CD4-positive, alpha-beta T cell (primary cell): ENCODE data around the gene LMAN2. TPM values are rescaled to one million over a fixed set of nuclear protein-coding genes. Genes with fewer than 3 reads are reported as not detected.

ENCODE experiments used
- ATAC-seq: fragments of 200-7000 bp; cut with Tn5 transposase; one replicate; pipeline ENCODE4 v1.10.0; 2022; ENCODE audit warnings: mild to moderate bottlenecking; ENCODE audit not compliant: poor library complexity
- CTCF ChIA-PET: fragments of 350-600 bp; sonication (Branson Sonifier 250); formaldehyde crosslinking; loops from one replicate; lab custom pipeline; 2021; ENCODE audit warnings: antibody characterized with exemption, inconsistent platforms; lab: Charles Lee
- POLR2A ChIA-PET: fragments of 350-600 bp; sonication (Branson Sonifier 250); formaldehyde crosslinking; loops from one replicate; lab custom pipeline; 2021; ENCODE audit warnings: antibody characterized with exemption, inconsistent platforms; lab: Charles Lee
- DNase-seq, 14 experiments: peaks; one replicate each; pipeline ENCODE4 v3.0.0-alpha.2; 2013 to 2020; ENCODE audit warnings: mixed read lengths in 2 of 14
- H3K27ac ChIP-seq, 2 donors: one replicate each; pipeline versions ENCODE4 v1.5.1 to v1.7.0; 2013; ENCODE audit warnings: low read length in 2 of 2, low read depth in 1 of 2, mild to moderate bottlenecking in 1 of 2
- H3K27me3 ChIP-seq, 2 experiments: 1 replicate in 1 of 2; 2 replicates in 1 of 2; pipeline versions ENCODE4 v1.6.1 to v1.7.0; 2013; ENCODE audit warnings: low read length in 2 of 2, control low read depth in 1 of 2, mild to moderate bottlenecking in 1 of 2, moderate library complexity in 1 of 2; ENCODE audit not compliant: insufficient read depth in 2 of 2, control insufficient read depth in 1 of 2
- H3K36me3 ChIP-seq: one replicate; pipeline ENCODE4 v1.6.1; 2013; ENCODE audit warnings: low read length, control low read depth; ENCODE audit not compliant: insufficient read depth
- H3K4me1 ChIP-seq: one replicate; pipeline ENCODE4 v1.6.1; 2013; ENCODE audit warnings: low read length, control low read depth; ENCODE audit not compliant: insufficient read depth
- H3K4me3 ChIP-seq: one replicate; pipeline ENCODE4 v1.5.1; 2013; ENCODE audit warnings: mild to moderate bottlenecking, low read length, moderate library complexity
- H3K9me3 ChIP-seq, 2 experiments: 1 replicate in 1 of 2; 2 replicates in 1 of 2; pipeline versions ENCODE4 v1.6.1 to v1.7.0; 2013; ENCODE audit warnings: low read length in 2 of 2, mild to moderate bottlenecking in 2 of 2, control low read depth in 1 of 2, moderate library complexity in 1 of 2; ENCODE audit not compliant: control insufficient read depth in 1 of 2, insufficient read depth in 1 of 2
- H3K27ac Mint-ChIP-seq: one replicate; pipeline ENCODE4 v1.8.0; 2020; ENCODE audit warnings: mixed read lengths
- H3K27me3 Mint-ChIP-seq: one replicate; pipeline ENCODE4 v1.8.0; 2021; ENCODE audit warnings: mixed read lengths
- H3K36me3 Mint-ChIP-seq: one replicate; pipeline ENCODE4 v1.8.0; 2021; ENCODE audit warnings: low read depth, mixed read lengths
- H3K4me1 Mint-ChIP-seq: one replicate; pipeline ENCODE4 v1.8.0; 2021; ENCODE audit warnings: low read depth, mixed read lengths
- H3K4me3 Mint-ChIP-seq: one replicate; pipeline ENCODE4 v1.8.0; 2020; ENCODE audit warnings: mild to moderate bottlenecking, mixed read lengths
- H3K9me3 Mint-ChIP-seq: one replicate; pipeline ENCODE4 v1.8.0; 2020; ENCODE audit warnings: mixed read lengths
- CTCF ChIP-seq: fragments of 200-600 bp; IDR thresholded peaks from one replicate; pipeline ENCODE4 v1.8.0; 2022; ENCODE audit warnings: antibody characterized with exemption, mild to moderate bottlenecking
- intact Hi-C, 2 experiments: fragments of 100-400 bp; cut with DNase I in 1 of 2; cut with micrococcal nuclease in 1 of 2; formaldehyde crosslinking; loops; one replicate each; pipeline versions ENCODE4 v1.15.1 to v1.9.0; 2023 to 2025; cut with DNase I, micrococcal nuclease
- total RNA-seq, 174 experiments: library from RNA in 2 of 174; stranded (reverse) in 2 of 174; gene quantifications; one replicate each; pipeline ENCODE4 v1.2.3 and lab custom pipeline; 2021 to 2026

LMAN2 gene
- total RNA-seq, 2 experiments from 2014 or later = 54.5 to 55.6 TPM

GRCh38 chr5:177357146-177357458, 5.6 kb upstream of the LMAN2 start:
- no peak for TF ChIP-seq CTCF
- peak overlapping the region; percentile 99 for H3K4me3 ChIP-seq
- Mint-ChIP-seq H3K27ac (peak overlapping the region; percentile 82), H3K27me3 (no peaks in the 10 kb centered on the region), H3K9me3 (no peaks in the 10 kb centered on the region), H3K4me1 (peaks cover 77% of the 10 kb centered on the region), H3K4me3 (peak overlapping the region; percentile 82), H3K36me3 (peaks cover 26% of the 10 kb centered on the region)
- ChIA-PET POLR2A (interaction anchor here (0.9 to 6.2 kb wide), 4 partner anchors 14 to 87 kb away, joined by 3 to 51 read pairs (median 4); no protein-coding TSS in a partner anchor), CTCF (interaction anchor here (2.3 to 5.0 kb wide), 2 partner anchors 13 to 46 kb away, joined by 9 to 31 read pairs; no protein-coding TSS in a partner anchor)
- peaks cover 76% of the 10 kb centered on the region for H3K4me1 ChIP-seq
- H3K9me3 ChIP-seq = no peaks in the 10 kb centered on the region
- intact Hi-C loops = loop anchor here (5.0 to 10.0 kb wide), 2 partner anchors 45 to 972 kb away; partner anchors contain the start of genes HIGD2A (in 1 of the 2), MXD3 (in 1 of the 2) and NOP16 (in 1 of the 2)
- DNase-seq (peak in 1 of 14 experiments; percentile 26), ATAC-seq (peak; percentile 18)
- H3K27me3 ChIP-seq = no peaks in the 10 kb centered on the region
- H3K27ac ChIP-seq = peak overlapping the region; percentile 78 to 80
- H3K36me3 ChIP-seq = peaks cover 16% of the 10 kb centered on the region

GRCh38 chr5:177356746-177357145, 5.3 kb upstream of the LMAN2 start:
- ChIA-PET CTCF (interaction anchor here (1.6 to 5.0 kb wide), 3 partner anchors 13 to 99 kb away, joined by 5 to 31 read pairs (median 9); no protein-coding TSS in a partner anchor), POLR2A (interaction anchor here (0.9 to 6.2 kb wide), 6 partner anchors 14 to 87 kb away, joined by 3 to 51 read pairs (median 4); partner anchors contain the start of gene GRK6)
- no peaks in the 10 kb centered on the region for H3K9me3 ChIP-seq
- intact Hi-C loops = loop anchor here (5.0 to 10.0 kb wide), 2 partner anchors 44 to 972 kb away; partner anchors contain the start of genes HIGD2A (in 1 of the 2), MXD3 (in 1 of the 2) and NOP16 (in 1 of the 2)
- DNase-seq (peak in 2 of 14 experiments; percentile 14 to 27), ATAC-seq (no peak)
- peaks cover 77% of the 10 kb centered on the region for H3K4me1 Mint-ChIP-seq
- H3K4me3 Mint-ChIP-seq = peak overlapping the region; percentile 82
- peaks cover 76% of the 10 kb centered on the region for H3K4me1 ChIP-seq
- peaks cover 14% of the 10 kb centered on the region for H3K36me3 ChIP-seq
- peaks cover 24% of the 10 kb centered on the region for H3K36me3 Mint-ChIP-seq
- peak overlapping the region in 1 of 2 donors; percentile 80 for H3K27ac ChIP-seq
- H3K27me3 Mint-ChIP-seq = no peaks in the 10 kb centered on the region
- H3K27me3 ChIP-seq = no peaks in the 10 kb centered on the region
- H3K9me3 Mint-ChIP-seq = no peaks in the 10 kb centered on the region
- no peak for TF ChIP-seq CTCF
- peak overlapping the region; percentile 82 for H3K27ac Mint-ChIP-seq
- H3K4me3 ChIP-seq = peak overlapping the region; percentile 99

GRCh38 chr5:177355868-177356168, 4.3 kb upstream of the LMAN2 start:
- no peaks in the 10 kb centered on the region for H3K27me3 ChIP-seq
- intact Hi-C loops = loop anchor here (5.0 to 10.0 kb wide), 2 partner anchors 44 to 971 kb away; partner anchors contain the start of genes HIGD2A (in 1 of the 2), MXD3 (in 1 of the 2) and NOP16 (in 1 of the 2)
- CTCF ChIA-PET = interaction anchor here (0.5 to 5.0 kb wide), 3 partner anchors 14 to 363 kb away, joined by 3 to 31 read pairs (median 5); no protein-coding TSS in a partner anchor
- Mint-ChIP-seq H3K36me3 (peaks cover 27% of the 10 kb centered on the region), H3K9me3 (no peaks in the 10 kb centered on the region), H3K4me3 (peak overlapping the region; percentile 82), H3K27me3 (no peaks in the 10 kb centered on the region), H3K4me1 (peaks cover 77% of the 10 kb centered on the region), H3K27ac (peak overlapping the region; percentile 82)
- H3K4me3 ChIP-seq = no peak overlapping the region
- ATAC-seq (no peak), DNase-seq (no peak)
- H3K36me3 ChIP-seq = peaks cover 7% of the 10 kb centered on the region
- POLR2A ChIA-PET = interaction anchor here (1.3 to 1.5 kb wide), 4 partner anchors 31 to 70 kb away, joined by 3 to 5 read pairs (median 4); partner anchors contain the start of gene GRK6
- peaks cover 73% of the 10 kb centered on the region for H3K4me1 ChIP-seq
- no peak for TF ChIP-seq CTCF
- H3K27ac ChIP-seq = no peak overlapping the region
- no peaks in the 10 kb centered on the region for H3K9me3 ChIP-seq
